Stimulated activated CD4-positive, alpha-beta T cell treated with anti-CD3 and anti-CD28 coated beads, Interleukin-2, amount 100 ng/mL, for 4 hours (primary cell): ENCODE data around the gene LINGO4.

ENCODE experiments used
- DNase-seq: peaks from one replicate; pipeline ENCODE4 v3.0.0-alpha.2; 2020; ENCODE audit warnings: low read depth

The LINGO4 gene

GRCh38 chr1:151805066-151805820 lies at the start of gene LINGO4:
LINGO4 (minus strand) TSS chr1:151805419; CDS start chr1:151802704, 2,715 bp downstream.
- DNase-seq, result no peak

- no peak for DNase-seq
Observed at GRCh38 chr1:151854658-151855057, 49.4 kb upstream of the LINGO4 start.

- no peak for DNase-seq
Observed at GRCh38 chr1:151853411-151853943, 48.3 kb upstream of the LINGO4 start, which contains the start of gene THEM5. THEM5 (minus strand) TSS chr1:151853712; CDS start chr1:151853565, 147 bp downstream.

- no peak for DNase-seq
Observed at GRCh38 chr1:151852733-151853132, 47.5 kb upstream of the LINGO4 start.

GRCh38 chr1:151851886-151852285 lies 46.7 kb upstream of the LINGO4 start:
- DNase-seq, result no peak

- no peak for DNase-seq
Observed at GRCh38 chr1:151849871-151850270, 44.7 kb upstream of the LINGO4 start.

- no peak for DNase-seq
Observed at GRCh38 chr1:151849126-151849525, 43.9 kb upstream of the LINGO4 start.

- DNase-seq, result no peak
Observed at GRCh38 chr1:151847867-151848596, 42.8 kb upstream of the LINGO4 start.

- no peak for DNase-seq
Observed at GRCh38 chr1:151846686-151847237, 41.5 kb upstream of the LINGO4 start.

GRCh38 chr1:151846062-151846568 lies 40.9 kb upstream of the LINGO4 start:
- DNase-seq, result no peak

- DNase-seq, result no peak
Observed at GRCh38 chr1:151843398-151843797, 38.2 kb upstream of the LINGO4 start.

GRCh38 chr1:151841141-151841540 lies 35.9 kb upstream of the LINGO4 start:
- DNase-seq, result no peak

GRCh38 chr1:151840421-151840820 lies 35.2 kb upstream of the LINGO4 start:
- no peak for DNase-seq

GRCh38 chr1:151839457-151840403 lies 34.5 kb upstream of the LINGO4 start, which contains the start of gene C2CD4D:
C2CD4D (minus strand) TSS chr1:151839820; CDS start chr1:151838989, 831 bp downstream.
- peak; percentile 55 for DNase-seq

- DNase-seq, result no peak
Observed at GRCh38 chr1:151839082-151839412, 33.8 kb upstream of the LINGO4 start.

- DNase-seq, result no peak
Observed at GRCh38 chr1:151838222-151839081, 33.2 kb upstream of the LINGO4 start.

- DNase-seq, result no peak
Observed at GRCh38 chr1:151837884-151838221, 32.6 kb upstream of the LINGO4 start.

- DNase-seq, result no peak
Observed at GRCh38 chr1:151837197-151837596, 32.0 kb upstream of the LINGO4 start.

GRCh38 chr1:151835596-151835995 lies 30.4 kb upstream of the LINGO4 start:
- DNase-seq, result no peak

GRCh38 chr1:151834239-151834638 lies 29.0 kb upstream of the LINGO4 start:
- no peak for DNase-seq
